Measurements from ENCODE around the gene ASB14. TPM values are rescaled to one million over a fixed set of nuclear protein-coding genes. Genes with fewer than 3 reads are reported as not detected.
"Not testable (repeated sequence)": the region's sequence is repeated elsewhere in the genome, so short reads cannot be mapped to it uniquely, and the experiment has no call there.

The ASB14 gene
- polyA plus RNA-seq, 3 donors = not detected

DNA sequence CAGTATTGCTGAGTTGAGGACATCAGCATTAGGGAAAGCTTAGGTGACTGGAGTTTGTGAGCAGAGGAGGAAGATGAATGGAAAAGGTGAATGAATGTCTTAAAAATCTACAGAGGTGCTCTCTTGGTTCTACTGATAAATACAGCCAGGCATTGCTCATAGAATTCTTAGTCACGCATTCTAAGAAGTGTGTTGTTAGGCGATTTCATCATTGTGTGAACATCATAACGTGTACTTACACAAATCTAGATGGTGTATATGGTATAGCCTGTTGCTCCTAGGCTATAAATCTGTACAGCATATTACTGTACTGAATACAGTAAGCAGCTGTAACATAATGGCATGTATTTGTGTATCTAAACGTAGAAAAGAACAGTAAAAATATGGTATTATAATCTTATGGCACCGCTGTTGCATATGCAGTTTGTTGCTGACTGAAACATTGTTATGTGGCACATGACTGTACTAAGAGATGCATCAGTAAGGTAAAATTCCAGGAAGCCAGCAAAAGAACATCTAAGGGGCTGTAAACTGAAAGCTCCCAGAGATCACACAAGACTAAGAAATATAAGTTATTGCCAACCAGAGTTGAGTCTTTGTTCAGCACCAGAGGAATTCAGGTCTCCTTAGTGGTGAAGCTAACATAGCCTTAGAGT is 42.9 kb upstream of the ASB14 start:
- 100% methylated on average over 2 of the region's 5 CpGs for WGBS (ENCODE audit: insufficient coverage)
- no peak for DNase-seq
- no peaks in the 10 kb centered on the region for H3K36me3 Mint-ChIP-seq
- no peaks in the 10 kb centered on the region for H3K9me3 ChIP-seq (replicated peaks in 1 of 2; ENCODE audit: control insufficient read depth in 1 of 2, insufficient read depth in 1 of 2, low read length in 2 of 2)
- H3K4me3 Mint-ChIP-seq = no peak overlapping the region
- H3K27me3 Mint-ChIP-seq (ENCODE audit: low read depth in 3 of 3) = no peaks in the 10 kb centered on the region
- no peaks in the 10 kb centered on the region for H4K20me1 ChIP-seq (ENCODE audit: insufficient read depth, low read length)
- TF ChIP-seq, protein P1, sequence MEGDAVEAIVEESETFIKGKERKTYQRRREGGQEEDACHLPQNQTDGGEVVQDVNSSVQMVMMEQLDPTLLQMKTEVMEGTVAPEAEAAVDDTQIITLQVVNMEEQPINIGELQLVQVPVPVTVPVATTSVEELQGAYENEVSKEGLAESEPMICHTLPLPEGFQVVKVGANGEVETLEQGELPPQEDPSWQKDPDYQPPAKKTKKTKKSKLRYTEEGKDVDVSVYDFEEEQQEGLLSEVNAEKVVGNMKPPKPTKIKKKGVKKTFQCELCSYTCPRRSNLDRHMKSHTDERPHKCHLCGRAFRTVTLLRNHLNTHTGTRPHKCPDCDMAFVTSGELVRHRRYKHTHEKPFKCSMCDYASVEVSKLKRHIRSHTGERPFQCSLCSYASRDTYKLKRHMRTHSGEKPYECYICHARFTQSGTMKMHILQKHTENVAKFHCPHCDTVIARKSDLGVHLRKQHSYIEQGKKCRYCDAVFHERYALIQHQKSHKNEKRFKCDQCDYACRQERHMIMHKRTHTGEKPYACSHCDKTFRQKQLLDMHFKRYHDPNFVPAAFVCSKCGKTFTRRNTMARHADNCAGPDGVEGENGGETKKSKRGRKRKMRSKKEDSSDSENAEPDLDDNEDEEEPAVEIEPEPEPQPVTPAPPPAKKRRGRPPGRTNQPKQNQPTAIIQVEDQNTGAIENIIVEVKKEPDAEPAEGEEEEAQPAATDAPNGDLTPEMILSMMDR (IDR thresholded peaks at IDR 0.05) = no peak
- no peaks in the 10 kb centered on the region for H3K79me2 ChIP-seq (ENCODE audit: insufficient read depth, low read length)
- intact Hi-C loops (cut with micrococcal nuclease) = no loop called here
- H3K9ac ChIP-seq (ENCODE audit: insufficient read depth, low read length, poor library complexity, severe bottlenecking) = no peak overlapping the region
- no peaks in the 10 kb centered on the region for H3K36me3 ChIP-seq (replicated peaks in 1 of 2; ENCODE audit: control insufficient read depth in 1 of 2, insufficient read depth in 2 of 2, low read length in 2 of 2)
- H3K27ac ChIP-seq (ENCODE audit: low read depth in 1 of 2, low read length in 2 of 2) = no peak overlapping the region
- no peak overlapping the region for H3K4me2 ChIP-seq (replicated peaks; ENCODE audit: extremely low read depth, low read length, poor library complexity, severe bottlenecking)
- H3K27ac Mint-ChIP-seq = no peak overlapping the region
- H3K9me3 Mint-ChIP-seq = peaks cover 6 to 10% (median 7%) of the 10 kb centered on the region in 7 donors
- H3K4me3 ChIP-seq (replicated peaks in 1 of 3; ENCODE audit: low read depth in 2 of 3, low read length in 3 of 3) = no peak overlapping the region
- H3K4me1 ChIP-seq (ENCODE audit: control insufficient read depth in 1 of 2, insufficient read depth in 2 of 2, low read length in 2 of 2) = no peaks in the 10 kb centered on the region
- H3K27me3 ChIP-seq (ENCODE audit: control insufficient read depth in 2 of 2, insufficient read depth in 2 of 2, low read length in 2 of 2) = no peaks in the 10 kb centered on the region
- H3K4me1 Mint-ChIP-seq = no peaks in the 10 kb centered on the region
- no peak overlapping the region for H2AFZ ChIP-seq (ENCODE audit: insufficient read depth, low read depth, low read length, poor library complexity, severe bottlenecking)

DNA sequence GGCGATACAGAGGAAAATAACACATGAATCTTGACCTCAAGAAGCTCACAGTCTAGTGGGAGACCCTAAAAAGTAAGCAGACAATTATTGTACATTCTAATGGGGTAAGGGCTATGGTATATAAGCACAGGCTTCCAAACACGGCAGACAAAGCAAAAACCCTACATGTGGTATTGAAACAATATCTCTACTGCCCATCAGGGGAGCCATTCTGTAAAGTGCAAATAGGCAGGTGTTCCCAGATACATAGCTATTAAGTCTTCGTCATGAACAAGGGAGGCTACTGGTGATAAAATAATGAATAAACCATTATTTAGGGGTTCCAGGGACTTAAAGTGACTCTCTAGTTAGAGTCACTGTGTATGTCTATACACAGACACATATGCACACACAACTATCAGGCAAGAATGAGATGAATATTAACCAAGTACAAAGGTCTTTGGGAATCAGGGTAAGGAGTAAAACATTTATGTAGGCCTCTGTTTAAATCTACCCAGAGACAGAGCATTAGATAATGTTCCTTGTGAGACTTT is 38.7 kb upstream of the ASB14 start:
- H3K4me3 Mint-ChIP-seq = no peak overlapping the region
- no peaks in the 10 kb centered on the region for H3K4me1 Mint-ChIP-seq
- Histone ChIP-seq H4K20me1 (ENCODE audit: insufficient read depth, low read length) (no peaks in the 10 kb centered on the region), H2AFZ (ENCODE audit: insufficient read depth, low read depth, low read length, poor library complexity, severe bottlenecking) (no peak overlapping the region), H3K4me1 (ENCODE audit: control insufficient read depth in 1 of 2, insufficient read depth in 2 of 2, low read length in 2 of 2) (no peaks in the 10 kb centered on the region), H3K36me3 (replicated peaks in 1 of 2; ENCODE audit: control insufficient read depth in 1 of 2, insufficient read depth in 2 of 2, low read length in 2 of 2) (no peaks in the 10 kb centered on the region), H3K4me3 (replicated peaks in 1 of 3; ENCODE audit: low read depth in 2 of 3, low read length in 3 of 3) (no peak overlapping the region), H3K4me2 (replicated peaks; ENCODE audit: extremely low read depth, low read length, poor library complexity, severe bottlenecking) (no peak overlapping the region), H3K27ac (ENCODE audit: low read depth in 1 of 2, low read length in 2 of 2) (no peak overlapping the region), H3K9ac (ENCODE audit: insufficient read depth, low read length, poor library complexity, severe bottlenecking) (no peak overlapping the region), H3K79me2 (ENCODE audit: insufficient read depth, low read length) (no peaks in the 10 kb centered on the region), H3K9me3 (replicated peaks in 1 of 2; ENCODE audit: control insufficient read depth in 1 of 2, insufficient read depth in 1 of 2, low read length in 2 of 2) (no peaks in the 10 kb centered on the region), H3K27me3 (ENCODE audit: control insufficient read depth in 2 of 2, insufficient read depth in 2 of 2, low read length in 2 of 2) (no peaks in the 10 kb centered on the region)
- no CpG with 5 or more reads among the region's 3 CpGs for WGBS (ENCODE audit: insufficient coverage)
- H3K27me3 Mint-ChIP-seq (ENCODE audit: low read depth in 3 of 3) = no peaks in the 10 kb centered on the region
- no peaks in the 10 kb centered on the region for H3K36me3 Mint-ChIP-seq
- DNase-seq = no peak
- intact Hi-C loops (cut with micrococcal nuclease) = no loop called here
- H3K27ac Mint-ChIP-seq = no peak overlapping the region
- peaks cover 0 to 3% (median 0%) of the 10 kb centered on the region in 7 donors for H3K9me3 Mint-ChIP-seq
- TF ChIP-seq, protein P1 (IDR thresholded peaks at IDR 0.05) = no peak

DNA sequence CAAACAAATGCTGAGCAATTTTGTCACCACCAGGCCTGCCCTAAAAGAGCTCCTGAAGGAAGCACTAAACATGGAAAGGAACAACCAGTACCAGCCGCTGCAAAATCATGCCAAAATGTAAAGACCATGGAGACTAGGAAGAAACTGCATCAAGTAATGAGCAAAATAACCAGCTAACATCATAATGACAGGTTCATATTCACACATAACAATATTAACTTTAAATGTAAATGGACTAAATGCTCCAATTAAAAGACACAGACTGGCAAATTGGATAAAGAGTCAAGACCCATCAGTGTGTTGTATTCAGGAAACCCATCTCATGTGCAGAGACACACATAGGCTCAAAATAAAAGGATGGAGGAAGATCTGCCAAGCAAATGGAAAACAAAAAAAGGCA is 34.0 kb upstream of the ASB14 start:
- H3K27ac Mint-ChIP-seq; H3K36me3 ChIP-seq (replicated peaks in 1 of 2; ENCODE audit: control insufficient read depth in 1 of 2, insufficient read depth in 2 of 2, low read length in 2 of 2); H3K9ac ChIP-seq (ENCODE audit: insufficient read depth, low read length, poor library complexity, severe bottlenecking); H3K27me3 Mint-ChIP-seq (ENCODE audit: low read depth in 3 of 3); H2AFZ ChIP-seq (ENCODE audit: insufficient read depth, low read depth, low read length, poor library complexity, severe bottlenecking); H3K9me3 ChIP-seq (replicated peaks in 1 of 2; ENCODE audit: control insufficient read depth in 1 of 2, insufficient read depth in 1 of 2, low read length in 2 of 2); H3K4me2 ChIP-seq (replicated peaks; ENCODE audit: extremely low read depth, low read length, poor library complexity, severe bottlenecking); H3K79me2 ChIP-seq (ENCODE audit: insufficient read depth, low read length); H4K20me1 ChIP-seq (ENCODE audit: insufficient read depth, low read length); H3K27ac ChIP-seq (ENCODE audit: low read depth in 1 of 2, low read length in 2 of 2); intact Hi-C loops (cut with micrococcal nuclease); H3K36me3 Mint-ChIP-seq; DNase-seq; H3K4me3 Mint-ChIP-seq; H3K4me1 ChIP-seq (ENCODE audit: control insufficient read depth in 1 of 2, insufficient read depth in 2 of 2, low read length in 2 of 2); H3K4me3 ChIP-seq (replicated peaks in 1 of 3; ENCODE audit: low read depth in 2 of 3, low read length in 3 of 3); H3K27me3 ChIP-seq (ENCODE audit: control insufficient read depth in 2 of 2, insufficient read depth in 2 of 2, low read length in 2 of 2); H3K4me1 Mint-ChIP-seq: not testable (repeated sequence)
- peaks cover 0 to 10% (median 7%) of the 10 kb centered on the region in 7 donors for H3K9me3 Mint-ChIP-seq
- whole genome bisulfite sequencing (ENCODE audit: insufficient coverage) = no CpG with 5 or more reads among the region's 1 CpG
